Neural cell (in vitro differentiated cells): ENCODE results near the gene PPAT. TPM values are rescaled to one million over a fixed set of nuclear protein-coding genes. Genes with fewer than 3 reads are reported as not detected.

Source experiments
- H2AFZ ChIP-seq: fragments of 200-600, 300-800 bp; sonication (generic), shearing (Covaris generic); 2 replicates; pipeline ENCODE4 v1.6.0; 2014; ENCODE audit warnings: low read depth, mild to moderate bottlenecking, antibody characterized with exemption, low read length, moderate library complexity
- H3F3A ChIP-seq: fragments of 200-600 bp; shearing (Covaris generic); 2 replicates; pipeline ENCODE4 v1.6.1; 2016; ENCODE audit warnings: mild to moderate bottlenecking, moderate library complexity, mixed read lengths, antibody characterized with exemption, low read length; ENCODE audit not compliant: insufficient read depth, poor library complexity, severe bottlenecking
- H3K27ac ChIP-seq: fragments of 200-600, 300-800 bp; sonication (generic), shearing (Covaris generic); 2 replicates; pipeline ENCODE4 v1.5.1; 2014; ENCODE audit warnings: mild to moderate bottlenecking, low read length, moderate library complexity
- H3K27me3 ChIP-seq: fragments of 300-800, 200-600 bp; sonication (generic), shearing (Covaris generic); 2 replicates; pipeline ENCODE4 v1.6.0; 2014; ENCODE audit warnings: mild to moderate bottlenecking, low read depth, low read length, moderate library complexity; ENCODE audit not compliant: insufficient read depth
- H3K36me3 ChIP-seq: fragments of 300-800, 200-600 bp; sonication (generic), shearing (Covaris generic); 2 replicates; pipeline ENCODE4 v1.5.1; 2014; ENCODE audit warnings: mild to moderate bottlenecking, antibody characterized with exemption, low read length, moderate library complexity; ENCODE audit not compliant: insufficient read depth
- H3K4me2 ChIP-seq: fragments of 300-800, 200-600 bp; sonication (generic), shearing (Covaris generic); 2 replicates; pipeline ENCODE4 v1.6.0; 2014; ENCODE audit warnings: mild to moderate bottlenecking, low read length
- H3K4me3 ChIP-seq: fragments of 300-800, 200-600 bp; sonication (generic), shearing (Covaris generic); 2 replicates; pipeline ENCODE4 v1.5.1; 2014; ENCODE audit warnings: mild to moderate bottlenecking, low read length, moderate library complexity
- H3K79me2 ChIP-seq: fragments of 200-600 bp; shearing (Covaris generic); replicated peaks from 2 replicates; pipeline ENCODE4 v1.6.0; 2014; ENCODE audit warnings: mild to moderate bottlenecking, low read length, moderate library complexity; ENCODE audit not compliant: insufficient read depth
- H3K9ac ChIP-seq: fragments of 300-800, 200-600 bp; sonication (generic), shearing (Covaris generic); 2 replicates; pipeline ENCODE4 v1.6.1; 2016; ENCODE audit warnings: mild to moderate bottlenecking, low read length, mixed read lengths
- H3K9me2 ChIP-seq: fragments of 200-600 bp; shearing (Covaris generic); 2 replicates; pipeline ENCODE4 v1.6.1; 2016; ENCODE audit warnings: mild to moderate bottlenecking, low read length, mixed read lengths; ENCODE audit not compliant: insufficient read depth
- H3K9me3 ChIP-seq: fragments of 200-600, 300-800 bp; sonication (generic), shearing (Covaris generic); 2 replicates; pipeline ENCODE4 v1.6.1; 2016; ENCODE audit warnings: mild to moderate bottlenecking, mixed run types, low read length, moderate library complexity, mixed read lengths
- H4K20me1 ChIP-seq: fragments of 200-600 bp; shearing (Covaris generic); 2 replicates; pipeline ENCODE4 v1.6.1; 2016; ENCODE audit warnings: mild to moderate bottlenecking, mixed run types; ENCODE audit not compliant: insufficient read depth
- CTCF ChIP-seq: fragments of 450-650 bp; IDR thresholded peaks from 2 replicates; pipeline ENCODE4 v1.5.1; 2014; ENCODE audit warnings: antibody characterized with exemption, mild to moderate bottlenecking, moderate library complexity; ENCODE audit not compliant: poor library complexity, severe bottlenecking
- EP300 ChIP-seq: fragments of 450-650 bp; conservative IDR thresholded peaks from 2 replicates; pipeline ENCODE4 v1.6.1; 2014; ENCODE audit warnings: antibody characterized with exemption, mild to moderate bottlenecking, moderate library complexity; ENCODE audit not compliant: poor library complexity, severe bottlenecking
- EZH2 ChIP-seq: fragments of 200-600, 300-800 bp; shearing (Covaris generic), sonication (generic); IDR thresholded peaks from 2 replicates; pipeline ENCODE4 v1.6.1; 2014; ENCODE audit warnings: antibody characterized with exemption, low read length, borderline replicate concordance, mild to moderate bottlenecking; ENCODE audit not compliant: insufficient read depth, poor library complexity, severe bottlenecking
- MXI1 ChIP-seq: fragments of 450-650 bp; conservative IDR thresholded peaks from 2 replicates; pipeline ENCODE4 v1.6.1; 2014; ENCODE audit warnings: antibody characterized with exemption, mild to moderate bottlenecking; ENCODE audit not compliant: poor library complexity, severe bottlenecking
- POLR2AphosphoS5 ChIP-seq: IDR thresholded peaks from 2 replicates; pipeline ENCODE4 v1.6.1; 2012
- RAD21 ChIP-seq: fragments of 450-650 bp; conservative IDR thresholded peaks from 2 replicates; pipeline ENCODE4 v1.6.1; 2014; ENCODE audit warnings: antibody characterized with exemption, mild to moderate bottlenecking, moderate library complexity
- SMC3 ChIP-seq: fragments of 450-650 bp; conservative IDR thresholded peaks from 2 replicates; pipeline ENCODE4 v1.6.1; 2014; ENCODE audit warnings: antibody characterized with exemption, mild to moderate bottlenecking, moderate library complexity; ENCODE audit not compliant: poor library complexity
- TAF1 ChIP-seq: IDR thresholded peaks from 2 replicates; pipeline ENCODE4 v1.6.1; 2012; ENCODE audit warnings: low read depth
- polyA plus RNA-seq: library from polyadenylated mRNA; depleted of rRNA; stranded (reverse); fragments of >200 nt; gene quantifications from 2 replicates; pipeline ENCODE4 v1.2.3, GENCODE V29; 2014
- TF ChIP-seq, protein P1 (sequence below): IDR thresholded peaks from 2 replicates; pipeline ENCODE4 v1.6.1; 2012; ENCODE audit warnings: borderline replicate concordance

Gene PPAT
- polyA plus RNA-seq, 1 donor from 2014 or later, result 22.5 TPM

DNA sequence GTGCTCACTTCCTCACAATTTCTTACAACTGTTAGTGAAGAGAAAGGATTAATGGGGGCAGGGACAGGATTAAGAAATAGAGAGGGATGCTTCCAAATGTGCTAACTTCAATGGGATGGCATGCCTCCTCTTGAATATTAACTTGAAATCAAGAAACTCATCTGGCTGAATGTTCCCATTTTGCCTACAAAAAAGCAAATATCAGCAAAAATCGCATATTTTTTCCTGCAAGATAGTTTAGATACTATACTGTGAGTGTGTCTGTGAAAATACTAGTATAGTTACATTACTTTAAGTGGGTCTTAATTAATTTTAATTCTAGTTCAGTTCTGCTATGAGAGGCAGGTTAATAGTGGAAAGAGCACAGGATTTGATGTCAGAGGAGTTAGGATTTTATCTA is 5.6 kb upstream of the PPAT start:
- H4K20me1 ChIP-seq, result no peaks in the 10 kb centered on the region
- peaks cover 27% of the 10 kb centered on the region for H3K79me2 ChIP-seq
- H2AFZ ChIP-seq, result no peak overlapping the region
- H3K9me2 ChIP-seq, result no peaks in the 10 kb centered on the region
- H3K27ac ChIP-seq, result no peak overlapping the region
- H3K9ac ChIP-seq, result no peak overlapping the region
- no peaks in the 10 kb centered on the region for H3F3A ChIP-seq
- H3K4me3 ChIP-seq, result no peak overlapping the region
- TF ChIP-seq TAF1 (no peak), EZH2 (no peak), RAD21 (no peak), MXI1 (no peak), CTCF (no peak), POLR2AphosphoS5 (no peak), EP300 (no peak), SMC3 (no peak)
- TF ChIP-seq, protein P1, sequence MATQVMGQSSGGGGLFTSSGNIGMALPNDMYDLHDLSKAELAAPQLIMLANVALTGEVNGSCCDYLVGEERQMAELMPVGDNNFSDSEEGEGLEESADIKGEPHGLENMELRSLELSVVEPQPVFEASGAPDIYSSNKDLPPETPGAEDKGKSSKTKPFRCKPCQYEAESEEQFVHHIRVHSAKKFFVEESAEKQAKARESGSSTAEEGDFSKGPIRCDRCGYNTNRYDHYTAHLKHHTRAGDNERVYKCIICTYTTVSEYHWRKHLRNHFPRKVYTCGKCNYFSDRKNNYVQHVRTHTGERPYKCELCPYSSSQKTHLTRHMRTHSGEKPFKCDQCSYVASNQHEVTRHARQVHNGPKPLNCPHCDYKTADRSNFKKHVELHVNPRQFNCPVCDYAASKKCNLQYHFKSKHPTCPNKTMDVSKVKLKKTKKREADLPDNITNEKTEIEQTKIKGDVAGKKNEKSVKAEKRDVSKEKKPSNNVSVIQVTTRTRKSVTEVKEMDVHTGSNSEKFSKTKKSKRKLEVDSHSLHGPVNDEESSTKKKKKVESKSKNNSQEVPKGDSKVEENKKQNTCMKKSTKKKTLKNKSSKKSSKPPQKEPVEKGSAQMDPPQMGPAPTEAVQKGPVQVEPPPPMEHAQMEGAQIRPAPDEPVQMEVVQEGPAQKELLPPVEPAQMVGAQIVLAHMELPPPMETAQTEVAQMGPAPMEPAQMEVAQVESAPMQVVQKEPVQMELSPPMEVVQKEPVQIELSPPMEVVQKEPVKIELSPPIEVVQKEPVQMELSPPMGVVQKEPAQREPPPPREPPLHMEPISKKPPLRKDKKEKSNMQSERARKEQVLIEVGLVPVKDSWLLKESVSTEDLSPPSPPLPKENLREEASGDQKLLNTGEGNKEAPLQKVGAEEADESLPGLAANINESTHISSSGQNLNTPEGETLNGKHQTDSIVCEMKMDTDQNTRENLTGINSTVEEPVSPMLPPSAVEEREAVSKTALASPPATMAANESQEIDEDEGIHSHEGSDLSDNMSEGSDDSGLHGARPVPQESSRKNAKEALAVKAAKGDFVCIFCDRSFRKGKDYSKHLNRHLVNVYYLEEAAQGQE, result no peak
- no peaks in the 10 kb centered on the region for H3K36me3 ChIP-seq
- no peaks in the 10 kb centered on the region for H3K9me3 ChIP-seq
- no peak overlapping the region for H3K4me2 ChIP-seq
- no peaks in the 10 kb centered on the region for H3K27me3 ChIP-seq

GRCh38 chr4:56438766-56439165 is 3.4 kb upstream of the PPAT start:
- H3K79me2 ChIP-seq, result peaks cover 27% of the 10 kb centered on the region
- peaks cover 3% of the 10 kb centered on the region for H3F3A ChIP-seq
- no peaks in the 10 kb centered on the region for H3K36me3 ChIP-seq
- H3K9ac ChIP-seq, result no peak overlapping the region
- H3K27ac ChIP-seq, result no peak overlapping the region
- H3K27me3 ChIP-seq, result no peaks in the 10 kb centered on the region
- H4K20me1 ChIP-seq, result no peaks in the 10 kb centered on the region
- no peaks in the 10 kb centered on the region for H3K9me3 ChIP-seq
- H3K4me2 ChIP-seq, result no peak overlapping the region
- H3K9me2 ChIP-seq, result no peaks in the 10 kb centered on the region
- TF ChIP-seq CTCF (no peak), SMC3 (no peak)
- TF ChIP-seq, protein P1, result no peak
- no peak overlapping the region for H3K4me3 ChIP-seq
- no peak overlapping the region for H2AFZ ChIP-seq
